HPDE6-E6E7 (cell line): ENCODE data around the gene CHDH.
A peak's percentile ranks its signal among the peaks of the same experiment; 100 is the strongest.

Experiments
- DNase-seq: peaks from one replicate; pipeline ENCODE4 v3.0.0; 2011; ENCODE audit warnings: missing footprints; ENCODE audit errors: extremely low spot score

Gene CHDH

GRCh38 chr3:53790470-53790869 lies 55.7 kb downstream of the CHDH start:
- no peak for DNase-seq

- no peak for DNase-seq
These were observed 56.8 kb downstream of the CHDH start for GRCh38 chr3:53789459-53789858.

DNA sequence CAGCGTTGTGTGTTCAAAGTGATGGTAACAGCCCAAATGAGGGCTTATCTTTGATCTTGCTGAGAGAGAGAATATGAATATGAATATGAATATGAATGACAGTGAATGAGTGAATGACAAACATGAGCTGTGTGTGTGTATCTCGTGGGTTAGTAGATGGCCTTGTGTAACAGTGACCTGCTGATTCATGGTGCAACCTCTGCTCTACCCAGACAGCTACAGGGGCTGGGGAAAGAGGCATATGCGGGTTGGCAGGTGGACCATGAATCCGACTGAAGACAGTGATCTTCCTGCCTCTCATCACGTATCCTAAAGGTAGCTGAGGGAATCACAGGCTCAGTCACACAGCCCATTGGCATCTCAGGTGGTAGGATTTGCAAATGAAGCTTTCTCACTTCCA lies 58.2 kb downstream of the CHDH start:
- DNase-seq, result no peak

DNA sequence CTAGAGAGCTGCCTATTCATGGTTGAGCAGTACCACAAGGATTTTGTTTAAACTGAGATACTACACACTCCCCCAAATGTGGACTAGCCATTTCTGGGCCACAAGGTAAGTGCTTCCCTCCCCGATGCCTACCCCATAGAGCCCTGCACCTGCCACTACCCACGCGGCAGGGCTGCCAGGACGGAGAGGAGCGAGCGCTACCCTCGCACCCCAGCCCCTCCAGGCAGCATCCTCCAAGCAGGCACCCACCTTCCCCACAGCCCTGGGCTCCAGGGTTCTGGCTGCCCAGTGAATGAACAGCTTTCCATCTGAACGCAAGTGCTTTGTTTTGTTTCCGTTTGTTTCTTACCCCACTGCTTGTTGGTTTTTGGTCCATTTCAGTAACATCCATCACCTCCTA lies 59.2 kb downstream of the CHDH start:
- no peak for DNase-seq

DNA sequence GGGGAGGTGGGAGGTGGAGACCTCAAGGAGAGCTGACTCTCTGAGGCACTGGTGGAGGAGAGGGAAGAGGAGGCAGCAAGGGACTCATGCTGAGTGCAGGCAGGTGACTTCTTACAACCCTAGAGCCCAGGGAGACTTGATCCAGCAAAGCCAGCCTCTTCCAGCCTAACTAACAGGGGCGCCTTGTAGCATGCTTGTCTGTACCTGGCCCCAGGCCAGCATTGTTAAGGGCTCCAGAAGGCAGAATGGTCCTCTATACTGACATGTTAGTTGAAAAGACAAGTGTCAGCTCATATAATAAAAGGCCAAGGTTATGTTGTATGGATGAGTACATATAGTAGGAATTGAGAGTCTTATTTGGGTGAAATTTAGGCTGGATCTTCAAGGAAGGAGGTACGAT lies 65.4 kb downstream of the CHDH start:
- no peak for DNase-seq

DNA sequence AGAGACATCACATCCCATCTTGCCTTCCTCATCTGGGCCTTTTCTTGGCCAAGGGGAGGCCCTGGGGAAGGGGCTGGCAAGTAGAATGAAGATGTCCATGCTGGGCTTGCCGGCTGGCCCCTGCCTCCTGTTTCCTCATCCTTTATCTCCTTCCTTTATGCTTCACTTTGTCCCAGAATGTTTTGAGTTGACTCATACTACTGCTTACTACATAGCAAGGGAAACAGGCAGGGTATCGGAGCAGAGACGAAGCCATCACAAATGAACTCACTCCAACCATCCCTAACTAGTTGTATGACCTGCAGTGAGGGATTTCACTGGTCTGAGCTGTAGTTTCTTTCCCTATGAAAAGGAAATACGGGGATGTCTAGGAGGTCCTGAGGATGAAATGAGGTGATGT lies 66.0 kb downstream of the CHDH start:
- DNase-seq, result no peak

- no peak for DNase-seq
These were observed 68.1 kb downstream of the CHDH start for GRCh38 chr3:53778153-53778552.

GRCh38 chr3:53777468-53777867 lies 68.8 kb downstream of the CHDH start:
- no peak for DNase-seq

DNA sequence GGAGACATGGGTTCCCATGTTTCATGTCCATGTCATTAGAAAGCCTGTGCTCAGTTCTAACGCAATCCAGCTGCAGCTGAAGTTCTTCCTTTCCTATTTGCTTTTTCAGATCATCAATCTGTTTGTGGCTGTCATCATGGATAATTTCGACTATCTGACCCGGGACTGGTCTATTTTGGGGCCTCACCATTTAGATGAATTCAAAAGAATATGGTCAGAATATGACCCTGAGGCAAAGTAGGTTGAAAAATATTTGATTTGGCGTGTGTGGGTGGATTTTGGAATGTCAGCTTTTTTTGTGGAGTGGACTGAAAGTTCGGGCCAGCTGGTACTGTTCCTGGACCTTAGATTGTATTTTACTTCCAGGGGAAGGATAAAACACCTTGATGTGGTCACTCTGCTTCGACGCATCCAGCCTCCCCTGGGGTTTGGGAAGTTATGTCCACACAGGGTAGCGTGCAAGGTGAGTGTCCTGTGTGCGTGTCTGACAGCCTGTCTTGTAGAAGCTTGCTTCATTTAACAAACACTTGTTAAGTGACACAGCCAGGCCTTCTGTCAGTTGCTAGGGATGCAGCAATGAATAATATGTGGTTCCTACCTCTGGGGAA lies 69.6 kb downstream of the CHDH start:
- DNase-seq, result no peak

GRCh38 chr3:53775834-53776251 lies 70.4 kb downstream of the CHDH start:
- DNase-seq, result peak; percentile 8

GRCh38 chr3:53775018-53775417 lies 71.2 kb downstream of the CHDH start:
- no peak for DNase-seq

DNA sequence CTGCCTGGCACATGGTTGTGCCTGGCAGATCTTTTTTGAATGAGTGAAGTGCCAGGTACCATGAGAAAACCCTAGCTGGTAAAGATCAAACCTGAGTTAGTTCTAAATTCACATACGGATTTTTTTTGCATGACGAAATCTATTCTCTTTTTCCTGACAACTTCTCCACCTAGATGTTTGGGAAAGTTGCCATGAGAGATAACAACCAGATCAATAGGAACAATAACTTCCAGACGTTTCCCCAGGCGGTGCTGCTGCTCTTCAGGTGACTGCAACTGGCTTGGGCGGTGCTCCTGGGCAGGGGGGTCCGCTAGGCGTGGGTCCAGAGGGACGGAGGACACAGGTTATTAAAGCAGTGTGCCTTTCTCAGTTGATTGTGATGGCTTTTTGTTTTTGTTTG lies 71.8 kb downstream of the CHDH start:
- no peak for DNase-seq

DNA sequence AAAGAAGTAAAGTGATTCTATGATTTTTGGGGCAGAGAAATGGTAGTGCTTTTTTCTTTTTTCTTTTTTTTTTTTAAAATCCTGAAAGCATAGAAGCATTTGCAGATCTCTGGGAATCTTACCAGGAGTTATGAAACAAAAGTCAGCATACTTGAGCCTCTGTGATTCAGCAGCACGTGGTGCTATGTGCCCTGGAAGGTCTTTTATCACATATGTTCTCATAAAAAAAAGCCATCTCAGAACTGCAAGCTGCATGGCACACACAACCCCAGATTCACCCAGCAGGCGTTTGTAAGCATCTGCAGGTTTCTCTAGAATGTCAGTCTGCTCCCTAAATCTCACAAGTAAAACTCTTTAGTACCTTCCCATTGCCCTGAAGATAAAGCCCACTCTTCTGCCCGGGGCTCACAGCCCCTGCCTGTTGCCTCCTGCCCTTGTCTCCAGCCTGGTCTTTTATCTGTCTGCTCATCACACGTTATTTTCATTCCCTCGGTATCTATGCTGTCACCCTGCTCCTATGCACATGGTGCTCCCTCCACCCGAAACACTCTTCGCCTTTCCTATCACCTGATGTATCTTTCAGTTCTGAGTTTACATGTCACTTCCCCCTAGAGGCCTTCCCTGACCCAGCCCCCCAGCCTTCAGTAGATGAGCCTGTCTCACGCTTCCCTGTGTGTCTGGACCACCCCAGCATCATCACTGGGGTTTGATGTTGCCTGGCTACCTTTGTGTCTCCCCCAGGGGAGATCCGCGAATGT lies 72.4 kb downstream of the CHDH start:
- DNase-seq, result no peak

GRCh38 chr3:53773021-53773436 lies 73.2 kb downstream of the CHDH start:
- DNase-seq, result no peak

GRCh38 chr3:53772562-53772961 lies 73.7 kb downstream of the CHDH start:
- no peak for DNase-seq

GRCh38 chr3:53768478-53769459 lies 77.5 kb downstream of the CHDH start:
- no peak for DNase-seq

DNA sequence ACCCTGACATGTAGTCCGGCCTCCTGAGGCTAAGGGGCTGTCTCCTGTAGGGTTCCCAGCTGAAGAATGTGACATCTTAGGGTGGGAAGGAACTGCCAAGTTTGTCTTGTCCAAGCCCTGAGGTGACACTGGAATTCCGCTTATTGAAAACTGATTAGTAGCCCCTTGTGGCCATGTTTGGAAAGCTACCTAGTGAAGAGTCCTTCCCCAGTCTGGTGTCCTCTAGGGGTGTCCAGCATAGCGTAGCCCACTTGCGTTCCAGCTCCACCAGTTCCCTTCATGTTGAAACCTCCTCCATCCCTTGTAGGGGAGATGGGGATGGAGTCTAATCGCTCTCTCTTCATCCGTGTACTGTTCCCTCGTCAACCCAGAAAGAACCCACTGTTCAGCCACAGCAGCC lies 79.5 kb downstream of the CHDH start:
- DNase-seq, result no peak

DNA sequence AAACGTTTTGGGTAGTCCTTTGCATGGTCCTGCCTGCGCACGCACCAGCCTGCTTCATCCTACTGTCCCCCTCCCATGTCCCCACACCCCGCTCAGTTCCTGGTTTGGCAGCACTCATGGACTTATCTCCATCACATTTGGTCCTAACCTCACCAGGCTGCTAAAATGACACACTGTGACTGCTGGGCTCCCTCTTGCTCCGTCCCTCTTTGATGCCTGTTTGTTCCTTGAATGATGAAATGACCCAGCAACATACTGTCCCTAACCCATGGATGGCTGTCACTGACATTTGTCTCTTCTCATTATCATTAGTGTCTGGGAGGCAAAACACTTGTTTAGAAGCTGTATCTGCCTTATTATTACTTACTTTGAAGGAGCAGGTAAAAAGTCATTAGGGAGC lies 80.5 kb downstream of the CHDH start:
- no peak for DNase-seq

DNA sequence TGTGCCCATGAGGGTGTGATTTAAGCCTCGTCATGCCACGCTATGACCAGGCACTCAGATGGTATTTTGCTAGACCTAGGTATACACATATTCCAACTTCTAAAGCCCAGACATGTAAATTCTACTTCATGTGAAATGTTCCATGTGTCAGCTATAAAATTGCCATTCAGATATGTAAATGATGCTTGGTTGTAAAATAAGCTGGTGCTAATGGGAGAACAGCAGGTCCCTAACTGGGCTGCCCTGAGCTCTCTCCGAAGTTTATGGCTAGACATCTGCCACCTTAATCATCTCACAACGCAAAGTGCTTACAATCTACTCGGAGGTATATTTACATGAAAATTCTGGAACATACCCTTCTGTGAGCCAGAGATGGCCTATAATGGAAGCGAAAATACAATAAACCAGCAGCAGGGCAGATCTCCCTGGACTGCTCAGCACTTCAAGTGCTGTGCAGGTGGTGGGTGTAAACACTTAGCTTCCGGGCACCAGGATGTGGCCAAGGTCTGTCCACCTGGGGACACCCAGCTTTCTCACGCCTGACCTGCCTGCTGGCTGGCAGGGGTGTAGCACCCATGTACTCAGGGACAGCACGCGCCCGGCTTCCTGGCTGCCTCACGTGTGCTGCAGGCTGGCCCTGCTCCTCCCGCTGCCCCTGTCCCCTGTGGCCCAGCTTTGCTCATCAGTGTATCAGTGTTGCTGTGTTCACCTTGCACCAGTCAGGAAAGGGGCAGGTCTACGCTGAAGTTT lies 82.0 kb downstream of the CHDH start:
- no peak for DNase-seq

DNA sequence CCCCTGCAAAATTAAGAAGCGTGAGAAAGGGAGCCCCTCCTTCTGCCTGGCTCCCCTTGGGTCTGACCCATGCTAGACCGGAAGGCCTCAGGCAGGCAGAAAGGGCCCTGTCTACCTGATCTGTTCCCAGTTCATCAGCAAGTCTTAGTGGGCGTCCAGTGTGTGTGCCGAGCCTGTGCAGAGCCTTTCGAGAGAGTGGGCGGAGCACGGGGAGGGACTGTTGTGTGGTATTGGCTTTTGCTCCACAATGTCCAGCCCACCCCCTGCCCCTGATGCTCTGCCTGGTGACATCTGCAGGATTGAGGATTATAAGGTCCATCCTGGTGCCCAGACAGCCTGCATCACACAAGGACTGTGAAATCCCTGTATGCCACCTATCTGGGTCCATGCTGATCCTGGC lies 82.9 kb downstream of the CHDH start:
- no peak for DNase-seq
